ENCODE results near the gene GCLM. TPM values are rescaled to one million over a fixed set of nuclear protein-coding genes. Genes with fewer than 3 reads are reported as not detected.

Gene GCLM
- total RNA-seq, 1 experiment from 2014 or later, result 14.1 TPM

DNA sequence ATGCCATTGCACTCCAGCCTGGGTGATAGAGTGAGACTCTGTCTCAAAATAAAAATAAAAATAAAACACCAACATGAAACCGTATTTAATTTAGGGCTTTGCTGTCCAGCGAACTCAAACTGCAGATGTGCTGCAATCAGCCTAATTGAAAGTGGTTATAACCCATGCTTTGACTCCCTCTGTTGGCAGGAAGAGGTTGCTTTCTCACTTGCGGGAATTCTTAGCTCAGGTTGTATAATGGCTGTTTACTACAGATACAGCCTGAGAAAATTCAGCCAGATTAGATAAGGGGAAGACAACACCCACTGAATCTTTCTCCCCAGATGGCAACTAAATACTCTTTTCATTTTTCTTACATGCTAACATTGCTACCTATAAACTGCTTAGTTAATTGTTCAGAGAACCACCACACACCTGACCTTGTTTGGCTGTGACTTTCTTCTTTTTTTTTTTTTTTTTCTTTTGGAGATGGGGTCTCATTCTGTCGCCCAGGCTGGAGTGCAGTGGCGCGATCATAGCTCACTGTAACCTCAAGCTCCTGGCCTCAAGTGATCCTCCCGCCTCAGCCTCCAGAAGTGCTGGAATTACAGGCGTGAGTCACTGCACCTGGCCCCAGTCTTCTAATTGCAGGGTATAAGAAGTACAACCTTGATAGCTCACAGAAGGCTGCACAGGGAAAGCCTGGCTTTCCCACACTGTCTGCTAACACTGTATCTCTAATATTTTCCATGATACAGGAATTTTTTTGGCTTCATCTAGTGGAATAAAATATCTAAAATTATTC, 64.8 kb downstream of the GCLM start:
- Mint-ChIP-seq H3K36me3 (peaks cover 6% of the 10 kb centered on the region; the same call in 1 of the 2 replicates), H3K27me3 (ENCODE audit: low read depth) (no peaks in the 10 kb centered on the region; the same call in 1 of the 2 replicates), H3K4me1 (peaks cover 13% of the 10 kb centered on the region), H3K4me3 (no peak overlapping the region), H3K9me3 (peaks cover 3% of the 10 kb centered on the region), H3K27ac (peak overlapping the region; percentile 63; the same call in 1 of the 2 replicates)
- ChIA-PET POLR2A (interaction anchor here (0.7 to 3.5 kb wide), 4 partner anchors 23 to 213 kb away, joined by 3 to 13 read pairs (median 5); no protein-coding TSS in a partner anchor), CTCF (interaction anchor here (0.6 to 6.2 kb wide), 46 partner anchors 16 to 540 kb away, joined by 3 to 135 read pairs (median 6); partner anchors contain the start of genes BCAR3 and FNBP1L)
- TF ChIP-seq, protein P1, sequence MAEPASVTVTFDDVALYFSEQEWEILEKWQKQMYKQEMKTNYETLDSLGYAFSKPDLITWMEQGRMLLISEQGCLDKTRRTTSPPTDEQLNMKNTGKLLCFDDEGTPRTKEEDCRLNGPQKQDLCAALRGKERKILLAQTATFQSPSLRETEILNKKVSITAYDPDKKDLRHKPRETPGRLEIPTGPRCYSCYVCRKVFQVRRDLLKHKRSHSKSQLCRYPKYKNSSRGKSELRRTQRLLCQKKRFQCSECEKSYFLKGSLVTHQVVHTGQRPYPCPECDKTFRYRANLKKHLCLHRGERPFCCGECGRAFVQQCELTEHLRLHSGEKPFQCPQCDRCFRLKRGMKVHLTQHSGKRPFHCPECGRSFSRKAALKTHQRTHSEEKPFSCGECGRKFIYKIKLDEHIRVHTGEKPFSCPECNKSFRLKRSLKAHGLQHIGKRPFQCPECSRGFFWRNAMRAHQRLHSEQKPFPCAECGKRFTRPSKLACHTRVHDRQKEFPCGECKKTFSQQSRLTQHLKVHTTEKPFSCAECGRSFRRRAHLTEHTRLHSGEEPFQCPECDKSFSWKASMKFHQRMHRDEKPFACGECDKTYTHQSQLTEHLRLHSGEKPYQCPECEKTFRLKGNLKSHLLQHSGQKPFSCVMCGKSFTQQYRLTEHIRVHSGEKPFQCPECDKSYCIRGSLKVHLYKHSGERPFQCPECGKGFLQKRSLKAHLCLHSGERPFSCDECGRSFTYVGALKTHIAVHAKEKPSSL (CRISPR knock-in tag; conservative IDR thresholded peaks at IDR 0.05), result no peak
- TF ChIP-seq, protein P2, sequence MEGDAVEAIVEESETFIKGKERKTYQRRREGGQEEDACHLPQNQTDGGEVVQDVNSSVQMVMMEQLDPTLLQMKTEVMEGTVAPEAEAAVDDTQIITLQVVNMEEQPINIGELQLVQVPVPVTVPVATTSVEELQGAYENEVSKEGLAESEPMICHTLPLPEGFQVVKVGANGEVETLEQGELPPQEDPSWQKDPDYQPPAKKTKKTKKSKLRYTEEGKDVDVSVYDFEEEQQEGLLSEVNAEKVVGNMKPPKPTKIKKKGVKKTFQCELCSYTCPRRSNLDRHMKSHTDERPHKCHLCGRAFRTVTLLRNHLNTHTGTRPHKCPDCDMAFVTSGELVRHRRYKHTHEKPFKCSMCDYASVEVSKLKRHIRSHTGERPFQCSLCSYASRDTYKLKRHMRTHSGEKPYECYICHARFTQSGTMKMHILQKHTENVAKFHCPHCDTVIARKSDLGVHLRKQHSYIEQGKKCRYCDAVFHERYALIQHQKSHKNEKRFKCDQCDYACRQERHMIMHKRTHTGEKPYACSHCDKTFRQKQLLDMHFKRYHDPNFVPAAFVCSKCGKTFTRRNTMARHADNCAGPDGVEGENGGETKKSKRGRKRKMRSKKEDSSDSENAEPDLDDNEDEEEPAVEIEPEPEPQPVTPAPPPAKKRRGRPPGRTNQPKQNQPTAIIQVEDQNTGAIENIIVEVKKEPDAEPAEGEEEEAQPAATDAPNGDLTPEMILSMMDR (IDR thresholded peaks at IDR 0.05), result peak; percentile 26; the same call in 1 of the 2 replicates
- ATAC-seq (peak; percentile 8), DNase-seq (ENCODE audit: low spot score) (no peak)

DNA sequence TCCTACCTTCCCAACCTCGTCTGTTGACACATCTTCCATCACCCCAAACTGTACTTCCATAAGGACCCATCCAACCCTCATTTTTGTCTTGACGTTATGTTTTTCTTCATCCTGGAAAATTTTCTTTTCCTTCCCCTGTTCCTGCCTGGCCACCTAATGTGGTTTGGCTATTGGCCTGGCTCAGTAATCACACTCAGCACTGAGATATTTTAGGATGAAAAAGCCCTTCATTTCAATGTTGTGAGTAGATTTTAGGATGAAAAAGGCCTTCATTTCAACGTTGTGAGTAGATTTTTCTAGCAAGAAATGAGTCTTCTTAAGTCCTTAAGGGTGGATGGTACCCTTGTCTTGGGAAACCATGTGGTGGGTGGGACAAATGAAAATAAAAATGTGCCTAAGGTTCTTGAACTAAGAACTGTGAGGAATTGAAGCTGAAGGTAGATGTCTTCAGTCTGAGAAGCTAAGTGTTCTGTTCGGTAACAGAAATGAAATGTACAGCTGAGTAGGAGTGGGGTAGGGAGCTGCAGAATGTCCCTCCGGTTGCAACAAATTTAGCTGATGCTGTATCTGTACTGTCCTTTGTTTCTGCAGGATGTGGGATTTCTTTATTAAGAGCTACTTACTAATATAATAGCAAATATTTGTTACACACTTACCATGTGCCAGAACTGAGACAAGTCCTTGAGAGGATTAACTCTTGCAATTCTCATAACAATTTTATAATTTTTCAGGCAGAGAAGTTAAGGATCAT, 66.3 kb downstream of the GCLM start:
- TF ChIP-seq, protein P3, sequence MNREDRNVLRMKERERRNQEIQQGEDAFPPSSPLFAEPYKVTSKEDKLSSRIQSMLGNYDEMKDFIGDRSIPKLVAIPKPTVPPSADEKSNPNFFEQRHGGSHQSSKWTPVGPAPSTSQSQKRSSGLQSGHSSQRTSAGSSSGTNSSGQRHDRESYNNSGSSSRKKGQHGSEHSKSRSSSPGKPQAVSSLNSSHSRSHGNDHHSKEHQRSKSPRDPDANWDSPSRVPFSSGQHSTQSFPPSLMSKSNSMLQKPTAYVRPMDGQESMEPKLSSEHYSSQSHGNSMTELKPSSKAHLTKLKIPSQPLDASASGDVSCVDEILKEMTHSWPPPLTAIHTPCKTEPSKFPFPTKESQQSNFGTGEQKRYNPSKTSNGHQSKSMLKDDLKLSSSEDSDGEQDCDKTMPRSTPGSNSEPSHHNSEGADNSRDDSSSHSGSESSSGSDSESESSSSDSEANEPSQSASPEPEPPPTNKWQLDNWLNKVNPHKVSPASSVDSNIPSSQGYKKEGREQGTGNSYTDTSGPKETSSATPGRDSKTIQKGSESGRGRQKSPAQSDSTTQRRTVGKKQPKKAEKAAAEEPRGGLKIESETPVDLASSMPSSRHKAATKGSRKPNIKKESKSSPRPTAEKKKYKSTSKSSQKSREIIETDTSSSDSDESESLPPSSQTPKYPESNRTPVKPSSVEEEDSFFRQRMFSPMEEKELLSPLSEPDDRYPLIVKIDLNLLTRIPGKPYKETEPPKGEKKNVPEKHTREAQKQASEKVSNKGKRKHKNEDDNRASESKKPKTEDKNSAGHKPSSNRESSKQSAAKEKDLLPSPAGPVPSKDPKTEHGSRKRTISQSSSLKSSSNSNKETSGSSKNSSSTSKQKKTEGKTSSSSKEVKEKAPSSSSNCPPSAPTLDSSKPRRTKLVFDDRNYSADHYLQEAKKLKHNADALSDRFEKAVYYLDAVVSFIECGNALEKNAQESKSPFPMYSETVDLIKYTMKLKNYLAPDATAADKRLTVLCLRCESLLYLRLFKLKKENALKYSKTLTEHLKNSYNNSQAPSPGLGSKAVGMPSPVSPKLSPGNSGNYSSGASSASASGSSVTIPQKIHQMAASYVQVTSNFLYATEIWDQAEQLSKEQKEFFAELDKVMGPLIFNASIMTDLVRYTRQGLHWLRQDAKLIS (CRISPR knock-in tag; IDR thresholded peaks at IDR 0.05; ENCODE audit: borderline replicate concordance), result no peak
- TF ChIP-seq, protein P4, sequence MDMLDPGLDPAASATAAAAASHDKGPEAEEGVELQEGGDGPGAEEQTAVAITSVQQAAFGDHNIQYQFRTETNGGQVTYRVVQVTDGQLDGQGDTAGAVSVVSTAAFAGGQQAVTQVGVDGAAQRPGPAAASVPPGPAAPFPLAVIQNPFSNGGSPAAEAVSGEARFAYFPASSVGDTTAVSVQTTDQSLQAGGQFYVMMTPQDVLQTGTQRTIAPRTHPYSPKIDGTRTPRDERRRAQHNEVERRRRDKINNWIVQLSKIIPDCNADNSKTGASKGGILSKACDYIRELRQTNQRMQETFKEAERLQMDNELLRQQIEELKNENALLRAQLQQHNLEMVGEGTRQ (CRISPR knock-in tag; IDR thresholded peaks at IDR 0.05), result no peak
- no peak for TF ChIP-seq ESRRA (CRISPR knock-in tag; IDR thresholded peaks at IDR 0.05; ENCODE audit: borderline replicate concordance)
- TF ChIP-seq JAZF1 (CRISPR knock-in tag; IDR thresholded peaks at IDR 0.05), result no peak
- TF ChIP-seq, protein P5, sequence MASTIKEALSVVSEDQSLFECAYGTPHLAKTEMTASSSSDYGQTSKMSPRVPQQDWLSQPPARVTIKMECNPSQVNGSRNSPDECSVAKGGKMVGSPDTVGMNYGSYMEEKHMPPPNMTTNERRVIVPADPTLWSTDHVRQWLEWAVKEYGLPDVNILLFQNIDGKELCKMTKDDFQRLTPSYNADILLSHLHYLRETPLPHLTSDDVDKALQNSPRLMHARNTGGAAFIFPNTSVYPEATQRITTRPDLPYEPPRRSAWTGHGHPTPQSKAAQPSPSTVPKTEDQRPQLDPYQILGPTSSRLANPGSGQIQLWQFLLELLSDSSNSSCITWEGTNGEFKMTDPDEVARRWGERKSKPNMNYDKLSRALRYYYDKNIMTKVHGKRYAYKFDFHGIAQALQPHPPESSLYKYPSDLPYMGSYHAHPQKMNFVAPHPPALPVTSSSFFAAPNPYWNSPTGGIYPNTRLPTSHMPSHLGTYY (CRISPR knock-in tag; IDR thresholded peaks at IDR 0.05), result no peak
- TF ChIP-seq GABPB1 (CRISPR knock-in tag; IDR thresholded peaks at IDR 0.05), result no peak
- TF ChIP-seq TP53 (CRISPR knock-in tag; IDR thresholded peaks at IDR 0.05), result no peak
- TF ChIP-seq ZNF121 (CRISPR knock-in tag; IDR thresholded peaks at IDR 0.05), result no peak
- TF ChIP-seq, protein P6, sequence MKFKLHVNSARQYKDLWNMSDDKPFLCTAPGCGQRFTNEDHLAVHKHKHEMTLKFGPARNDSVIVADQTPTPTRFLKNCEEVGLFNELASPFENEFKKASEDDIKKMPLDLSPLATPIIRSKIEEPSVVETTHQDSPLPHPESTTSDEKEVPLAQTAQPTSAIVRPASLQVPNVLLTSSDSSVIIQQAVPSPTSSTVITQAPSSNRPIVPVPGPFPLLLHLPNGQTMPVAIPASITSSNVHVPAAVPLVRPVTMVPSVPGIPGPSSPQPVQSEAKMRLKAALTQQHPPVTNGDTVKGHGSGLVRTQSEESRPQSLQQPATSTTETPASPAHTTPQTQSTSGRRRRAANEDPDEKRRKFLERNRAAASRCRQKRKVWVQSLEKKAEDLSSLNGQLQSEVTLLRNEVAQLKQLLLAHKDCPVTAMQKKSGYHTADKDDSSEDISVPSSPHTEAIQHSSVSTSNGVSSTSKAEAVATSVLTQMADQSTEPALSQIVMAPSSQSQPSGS (CRISPR knock-in tag; IDR thresholded peaks at IDR 0.05; ENCODE audit: borderline replicate concordance, low read depth), result no peak
- TF ChIP-seq TEAD1 (CRISPR knock-in tag; IDR thresholded peaks at IDR 0.05), result no peak
- TF ChIP-seq, protein P7, sequence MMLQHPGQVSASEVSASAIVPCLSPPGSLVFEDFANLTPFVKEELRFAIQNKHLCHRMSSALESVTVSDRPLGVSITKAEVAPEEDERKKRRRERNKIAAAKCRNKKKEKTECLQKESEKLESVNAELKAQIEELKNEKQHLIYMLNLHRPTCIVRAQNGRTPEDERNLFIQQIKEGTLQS (CRISPR knock-in tag; conservative IDR thresholded peaks at IDR 0.05), result no peak
- no peak for TF ChIP-seq ZNF263 (CRISPR knock-in tag; IDR thresholded peaks at IDR 0.05; ENCODE audit: low read depth)
- H3K4me3 Mint-ChIP-seq, result no peak overlapping the region
- POLR2A ChIA-PET, result interaction anchor here (0.6 to 3.5 kb wide), 5 partner anchors 21 to 1961 kb away, joined by 3 to 13 read pairs (median 3); no protein-coding TSS in a partner anchor

More for the DNA sequence above, 66.3 kb downstream of the GCLM start:
- H3K27me3 Mint-ChIP-seq (ENCODE audit: low read depth), result no peaks in the 10 kb centered on the region; the same call in 1 of the 2 replicates
- peaks cover 6% of the 10 kb centered on the region for H3K9me3 Mint-ChIP-seq
- no peak overlapping the region; the same call in 1 of the 2 replicates for H3K27ac Mint-ChIP-seq
- ATAC-seq, result no peak
- CTCF ChIA-PET, result interaction anchor here (1.0 to 6.2 kb wide), 13 partner anchors 22 to 539 kb away, joined by 3 to 135 read pairs (median 13); partner anchors contain the start of gene BCAR3
- H3K4me1 Mint-ChIP-seq, result peaks cover 17% of the 10 kb centered on the region
- peaks cover 11% of the 10 kb centered on the region for H3K36me3 Mint-ChIP-seq
- no peak for DNase-seq (ENCODE audit: low spot score)
